Natural killer cell (primary cell): ENCODE results near the gene FARP2. TPM values are rescaled to one million over a fixed set of nuclear protein-coding genes. Genes with fewer than 3 reads are reported as not detected.
"Not testable (repeated sequence)": the region's sequence is repeated elsewhere in the genome, so short reads cannot be mapped to it uniquely, and the experiment has no call there.

ENCODE experiments used
- ATAC-seq, 3 donors: fragments of 150-1000 bp in 2 of 3; fragments of 200-7000 bp in 1 of 3; cut with Tn5 transposase; 1 replicate in 1 of 3; 2 replicates in 2 of 3; pipeline ENCODE4 v1.10.0; 2021; ENCODE audit warnings: mild to moderate bottlenecking in 2 of 3, moderate library complexity in 2 of 3
- DNase-seq, 2 donors: peaks; one replicate each; pipeline versions ENCODE4 v3.0.0 to v3.0.0-alpha.2; 2013 to 2021; ENCODE audit warnings: mixed read lengths in 1 of 2
- H3K27ac ChIP-seq: one replicate; pipeline ENCODE4 v1.5.1; 2013; ENCODE audit warnings: mild to moderate bottlenecking, low read length
- H3K27me3 ChIP-seq: one replicate; pipeline ENCODE4 v1.6.1; 2013; ENCODE audit warnings: low read length; ENCODE audit not compliant: control insufficient read depth, insufficient read depth
- H3K36me3 ChIP-seq: one replicate; pipeline ENCODE4 v1.6.1; 2013; ENCODE audit warnings: low read length; ENCODE audit not compliant: control insufficient read depth, insufficient read depth
- H3K4me1 ChIP-seq: one replicate; pipeline ENCODE4 v1.6.1; 2013; ENCODE audit warnings: low read length; ENCODE audit not compliant: control insufficient read depth, insufficient read depth
- H3K4me3 ChIP-seq: one replicate; pipeline ENCODE4 v1.5.1; 2013; ENCODE audit warnings: low read length
- H3K9me3 ChIP-seq: one replicate; pipeline ENCODE4 v1.6.1; 2013; ENCODE audit warnings: low read length; ENCODE audit not compliant: control insufficient read depth, insufficient read depth
- H3K27ac Mint-ChIP-seq, 2 donors: one replicate each; pipeline ENCODE4 v1.8.0; 2022; ENCODE audit warnings: mild to moderate bottlenecking in 2 of 2, mixed read lengths in 2 of 2, moderate library complexity in 1 of 2
- H3K27me3 Mint-ChIP-seq, 2 donors: one replicate each; pipeline ENCODE4 v1.8.0; 2022; ENCODE audit warnings: low read depth in 2 of 2, mixed read lengths in 2 of 2
- H3K36me3 Mint-ChIP-seq: one replicate; pipeline ENCODE4 v1.8.0; 2022; ENCODE audit warnings: mixed read lengths
- H3K4me1 Mint-ChIP-seq, 2 donors: one replicate each; pipeline ENCODE4 v1.8.0; 2022; ENCODE audit warnings: mixed read lengths in 2 of 2
- H3K4me3 Mint-ChIP-seq: one replicate; pipeline ENCODE4 v1.8.0; 2022; ENCODE audit warnings: mild to moderate bottlenecking, moderate library complexity, mixed read lengths
- H3K9me3 Mint-ChIP-seq, 2 donors: one replicate each; pipeline ENCODE4 v1.8.0; 2022; ENCODE audit warnings: mixed read lengths in 2 of 2
- CTCF ChIP-seq: fragments of 200-600 bp; IDR thresholded peaks from one replicate; pipeline ENCODE4 v1.8.0; 2022; ENCODE audit warnings: antibody characterized with exemption
- WGBS: methylation state at CpG from one replicate; pipeline ENCODE4 v1.1.7; 2013; ENCODE audit warnings: missing lambda C conversion rate; ENCODE audit not compliant: insufficient coverage; 5-methylcytosine and 5-hydroxymethylcytosine counted together
- intact Hi-C: fragments of 100-400 bp; cut with micrococcal nuclease; formaldehyde crosslinking; loops from one replicate; pipeline ENCODE4 v1.14.2; 2022
- total RNA-seq, 4 donors: library from RNA; stranded (reverse); fragments of 120-200 nt in 1 of 4; gene quantifications; one replicate each; pipeline versions ENCODE4 v1.2.3 to v1.2.4, GENCODE V29; 2013 to 2022

Gene FARP2
- total RNA-seq, 3 donors from 2014 or later (not counting 1 experiment from before 2014, with no cell fraction given): 26.8 to 40.6 (median 31.6) TPM

GRCh38 chr2:241519669-241520068, 163.6 kb downstream of the FARP2 start:
- Mint-ChIP-seq H3K9me3 (peaks cover 4 to 7% of the 10 kb centered on the region in 2 donors), H3K4me3 (no peak overlapping the region), H3K4me1 (peaks cover 21 to 32% of the 10 kb centered on the region in 2 donors), H3K36me3 (no peaks in the 10 kb centered on the region), H3K27me3 (no peaks in the 10 kb centered on the region), H3K27ac (no peak overlapping the region)
- Histone ChIP-seq H3K27me3 (no peaks in the 10 kb centered on the region), H3K36me3 (no peaks in the 10 kb centered on the region), H3K27ac (no peak overlapping the region), H3K9me3 (no peaks in the 10 kb centered on the region), H3K4me1 (peaks cover 10% of the 10 kb centered on the region), H3K4me3 (no peak overlapping the region)
- DNase-seq (no peak), ATAC-seq (no peak)
- WGBS: 83% methylated on average over 9 of the region's 11 CpGs
- no peak for TF ChIP-seq CTCF
- intact Hi-C loops: no loop called here

GRCh38 chr2:241522477-241522876, 166.4 kb downstream of the FARP2 start:
- intact Hi-C loops: no loop called here
- no peak for TF ChIP-seq CTCF
- H3K27ac ChIP-seq: no peak overlapping the region

GRCh38 chr2:241525818-241526780, 170.0 kb downstream of the FARP2 start:
- H3K4me3 ChIP-seq, H3K9me3 Mint-ChIP-seq, H3K9me3 ChIP-seq, H3K36me3 ChIP-seq, H3K4me3 Mint-ChIP-seq, H3K4me1 ChIP-seq, DNase-seq, H3K4me1 Mint-ChIP-seq, H3K27ac Mint-ChIP-seq, H3K36me3 Mint-ChIP-seq, H3K27me3 Mint-ChIP-seq, ATAC-seq, intact Hi-C loops, H3K27me3 ChIP-seq, H3K27ac ChIP-seq: not testable (repeated sequence)
- 94% methylated on average over 31 of the region's 31 CpGs for WGBS

More at GRCh38 chr2:241522477-241522876, 166.4 kb downstream of the FARP2 start:
- Histone ChIP-seq H3K36me3 (no peaks in the 10 kb centered on the region), H3K27me3 (no peaks in the 10 kb centered on the region), H3K4me3 (no peak overlapping the region), H3K9me3 (peaks cover 5% of the 10 kb centered on the region), H3K4me1 (peaks cover 7% of the 10 kb centered on the region)
- H3K36me3 Mint-ChIP-seq: no peaks in the 10 kb centered on the region
- H3K9me3 Mint-ChIP-seq: peaks cover under 1 to 3% of the 10 kb centered on the region in 2 donors
- H3K27me3 Mint-ChIP-seq: no peaks in the 10 kb centered on the region
- peaks cover 9 to 10% of the 10 kb centered on the region in 2 donors for H3K4me1 Mint-ChIP-seq
- ATAC-seq (no peak), DNase-seq (no peak)
- 85% methylated on average over 5 of the region's 5 CpGs for WGBS
- no peak overlapping the region for H3K27ac Mint-ChIP-seq
- no peak overlapping the region for H3K4me3 Mint-ChIP-seq

GRCh38 chr2:241530571-241530970, 174.5 kb downstream of the FARP2 start:
- Histone ChIP-seq H3K9me3 (peaks cover 5% of the 10 kb centered on the region), H3K36me3 (no peaks in the 10 kb centered on the region), H3K4me3 (no peak overlapping the region), H3K4me1 (no peaks in the 10 kb centered on the region), H3K27ac (no peak overlapping the region), H3K27me3 (no peaks in the 10 kb centered on the region)
- intact Hi-C loops: no loop called here
- Mint-ChIP-seq H3K9me3 (peaks cover 0 to 2% of the 10 kb centered on the region in 2 donors), H3K27ac (no peak overlapping the region), H3K4me1 (no peaks in the 10 kb centered on the region), H3K4me3 (no peak overlapping the region), H3K27me3 (peaks cover 3 to 6% of the 10 kb centered on the region in 2 donors), H3K36me3 (no peaks in the 10 kb centered on the region)
- DNase-seq: no peak
- ATAC-seq: no peak
- no peak for TF ChIP-seq CTCF
- WGBS: 83% methylated on average over 8 of the region's 8 CpGs
